GM06990 (cell line): Measurements from ENCODE around the gene FKRP.
"Not testable (repeated sequence)": the region's sequence is repeated elsewhere in the genome, so short reads cannot be mapped to it uniquely, and the experiment has no call there.

ENCODE experiments used
- DNase-seq: peaks from one replicate; pipeline ENCODE4 v3.0.0-alpha.2; 2011; ENCODE audit not compliant: insufficient read length; ENCODE audit errors: extremely low read depth
- H3K27me3 ChIP-seq: replicated peaks from 2 replicates; pipeline ENCODE4 v1.6.0; 2011; ENCODE audit warnings: low read length; ENCODE audit not compliant: control insufficient read depth, insufficient read depth
- H3K36me3 ChIP-seq: 2 replicates; pipeline ENCODE4 v1.5.1; 2011; ENCODE audit warnings: low read length; ENCODE audit not compliant: control insufficient read depth, insufficient read depth
- H3K4me3 ChIP-seq: replicated peaks from 2 replicates; pipeline ENCODE4 v1.5.1; 2011; ENCODE audit warnings: low read depth, mild to moderate bottlenecking, control low read depth, low read length
- CTCF ChIP-seq: IDR thresholded peaks from 2 replicates; pipeline ENCODE4 v1.5.1; 2011; ENCODE audit warnings: low read length, control low read depth, mild to moderate bottlenecking, inconsistent platforms; ENCODE audit not compliant: insufficient read depth, poor library complexity, severe bottlenecking

FKRP gene

DNA sequence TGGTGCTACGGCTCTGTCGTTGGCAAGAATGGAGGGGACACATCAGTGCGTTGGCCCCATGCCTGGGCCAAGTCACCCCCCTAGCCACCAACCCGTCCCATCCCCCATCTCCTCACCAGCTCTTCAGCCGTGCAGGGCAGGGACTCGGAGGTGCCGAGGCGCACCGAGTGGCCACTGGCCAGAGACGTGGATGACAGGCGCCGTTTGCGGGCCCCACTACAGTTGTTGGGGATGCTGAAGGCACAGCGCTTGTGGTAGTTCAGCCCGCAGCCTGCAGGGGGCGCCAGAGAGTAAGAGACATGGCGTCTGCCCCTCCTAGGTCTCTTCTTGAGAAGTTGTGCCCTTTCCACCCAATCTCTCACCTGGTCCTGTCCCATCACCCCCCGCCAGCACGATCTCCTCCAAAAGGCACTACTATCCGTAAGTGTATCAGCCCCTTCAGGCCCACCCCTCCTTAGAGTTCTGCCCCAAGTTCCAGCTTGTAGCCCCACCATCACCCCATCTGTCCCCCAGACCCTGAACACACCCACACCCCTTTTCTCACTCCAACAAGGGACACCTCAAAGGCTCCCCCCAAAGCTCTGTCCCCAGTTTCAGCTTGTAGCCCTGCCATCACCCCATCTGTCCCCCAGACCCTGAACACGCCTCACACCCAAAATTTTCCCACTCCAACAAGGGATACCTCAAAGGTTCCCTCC lies 41.3 kb upstream of the FKRP start:
- peak; percentile 96 for TF ChIP-seq CTCF
- peaks cover 28% of the 10 kb centered on the region for H3K36me3 ChIP-seq
- H3K27me3 ChIP-seq = no peaks in the 10 kb centered on the region
- H3K4me3 ChIP-seq = no peak overlapping the region
- DNase-seq = peak; percentile 69

DNA sequence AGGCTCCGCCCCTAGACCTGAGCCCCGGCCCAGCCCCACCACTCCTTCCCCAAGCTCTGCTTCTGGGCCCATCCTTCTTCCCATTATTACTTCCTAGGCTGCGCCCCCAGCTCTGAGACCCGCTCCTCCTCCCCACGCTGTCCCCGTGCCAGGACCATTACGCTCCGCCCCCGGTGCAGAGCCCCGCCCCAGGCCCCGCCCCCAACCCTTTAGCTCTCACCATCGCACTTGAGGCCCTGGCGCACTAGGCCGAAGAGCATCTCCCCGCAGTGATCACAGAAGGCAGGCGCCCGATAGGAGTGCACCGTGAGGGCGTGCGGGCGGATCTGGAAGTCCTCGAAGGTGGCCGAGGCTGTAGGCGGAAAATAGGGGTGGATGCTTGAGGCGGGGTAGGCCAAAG lies 35.2 kb upstream of the FKRP start:
- no peak for DNase-seq
- TF ChIP-seq CTCF = no peak
- no peak overlapping the region for H3K4me3 ChIP-seq
- peaks cover 15% of the 10 kb centered on the region for H3K36me3 ChIP-seq
- no peaks in the 10 kb centered on the region for H3K27me3 ChIP-seq

GRCh38 chr19:46712768-46713338 lies 33.0 kb upstream of the FKRP start:
- DNase-seq, H3K4me3 ChIP-seq, H3K27me3 ChIP-seq: not testable (repeated sequence)
- H3K36me3 ChIP-seq = peaks cover 12% of the 10 kb centered on the region

- DNase-seq = peak; percentile 63
- Histone ChIP-seq H3K27me3 (no peaks in the 10 kb centered on the region), H3K36me3 (peaks cover 8% of the 10 kb centered on the region), H3K4me3 (peak overlapping the region; percentile 96)
- no peak for TF ChIP-seq CTCF
Measured at GRCh38 chr19:46713781-46714443, 31.9 kb upstream of the FKRP start.

- peak; percentile 65 for DNase-seq
Measured at GRCh38 chr19:46714444-46715106, 31.3 kb upstream of the FKRP start.

More at GRCh38 chr19:46714444-46715106, 31.3 kb upstream of the FKRP start:
- Histone ChIP-seq H3K4me3 (peak overlapping the region; percentile 96), H3K36me3 (peaks cover 7% of the 10 kb centered on the region), H3K27me3 (no peaks in the 10 kb centered on the region)
- no peak for TF ChIP-seq CTCF
